Effector memory CD4-positive, alpha-beta T cell (primary cell): ENCODE measurements around the gene KSR2.

ENCODE experiments used
- DNase-seq, 3 donors: peaks; one replicate each; pipeline ENCODE4 v3.0.0-alpha.2; 2020
- H3K27ac ChIP-seq: 2 replicates; pipeline ENCODE4 v1.7.0; 2013; ENCODE audit warnings: mild to moderate bottlenecking, low read length, moderate library complexity; ENCODE audit not compliant: insufficient read depth, poor library complexity, severe bottlenecking
- H3K27me3 ChIP-seq: replicated peaks from 2 replicates; pipeline ENCODE4 v1.7.0; 2013; ENCODE audit warnings: mild to moderate bottlenecking, low read length; ENCODE audit not compliant: insufficient read depth, control insufficient read depth, poor library complexity, severe bottlenecking
- H3K36me3 ChIP-seq: 2 replicates; pipeline ENCODE4 v1.7.0; 2013; ENCODE audit warnings: mild to moderate bottlenecking, low read length, moderate library complexity; ENCODE audit not compliant: control insufficient read depth, insufficient read depth
- H3K4me1 ChIP-seq: 2 replicates; pipeline ENCODE4 v1.7.0; 2013; ENCODE audit warnings: low read length, mild to moderate bottlenecking; ENCODE audit not compliant: control insufficient read depth, insufficient read depth, poor library complexity, severe bottlenecking
- H3K4me3 ChIP-seq: 2 replicates; pipeline ENCODE4 v1.7.0; 2013; ENCODE audit warnings: low read length, low read depth, mild to moderate bottlenecking; ENCODE audit not compliant: insufficient read depth, poor library complexity, severe bottlenecking
- H3K9me3 ChIP-seq: 2 replicates; pipeline ENCODE4 v1.7.0; 2013; ENCODE audit warnings: mild to moderate bottlenecking, low read length, moderate library complexity; ENCODE audit not compliant: control insufficient read depth

Gene KSR2

DNA sequence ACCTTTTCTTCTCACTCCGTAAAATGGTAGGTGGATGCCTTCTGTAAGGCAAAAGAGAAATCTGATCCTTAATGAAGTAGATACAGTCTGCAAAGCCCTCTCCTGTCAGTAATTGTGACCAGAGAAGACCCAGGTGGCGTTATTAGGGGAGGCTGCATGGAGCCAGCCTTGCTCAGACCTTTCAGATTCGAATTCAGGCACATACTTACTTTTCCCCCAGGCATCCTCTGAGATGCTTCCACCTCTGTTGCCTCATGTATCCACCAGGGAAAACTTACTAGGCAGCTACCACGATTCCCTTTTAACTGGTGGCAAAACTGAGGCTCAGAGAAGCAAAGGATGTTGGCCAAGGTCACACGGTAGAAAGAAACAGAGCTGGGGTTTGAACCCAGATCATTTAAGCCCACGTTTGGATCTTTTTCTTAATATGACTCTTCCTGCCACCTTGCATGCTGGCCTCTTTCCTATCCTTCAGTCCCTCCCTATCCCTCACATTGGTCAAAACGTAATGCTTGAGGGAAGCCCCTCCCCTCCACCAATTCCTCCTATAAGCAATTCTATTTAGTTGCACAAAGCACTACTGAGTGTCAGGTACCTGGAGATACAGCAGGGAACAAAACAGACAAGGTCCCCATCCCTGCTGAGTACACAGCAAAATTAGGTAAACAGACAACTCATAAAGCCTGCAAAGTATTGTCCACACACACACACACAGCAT, 179.4 kb downstream of the KSR2 start:
- Histone ChIP-seq H3K36me3 (no peaks in the 10 kb centered on the region), H3K4me1 (no peaks in the 10 kb centered on the region), H3K27me3 (no peaks in the 10 kb centered on the region), H3K4me3 (no peak overlapping the region), H3K9me3 (no peaks in the 10 kb centered on the region), H3K27ac (no peak overlapping the region)
- no peak for DNase-seq

- no peaks in the 10 kb centered on the region for H3K9me3 ChIP-seq
- no peaks in the 10 kb centered on the region for H3K27me3 ChIP-seq
- no peak overlapping the region for H3K27ac ChIP-seq
- H3K4me3 ChIP-seq = no peak overlapping the region
- H3K4me1 ChIP-seq = no peaks in the 10 kb centered on the region
- no peak for DNase-seq
- H3K36me3 ChIP-seq = no peaks in the 10 kb centered on the region
Observed at GRCh38 chr12:117778656-117779055, 190.1 kb downstream of the KSR2 start.

DNA sequence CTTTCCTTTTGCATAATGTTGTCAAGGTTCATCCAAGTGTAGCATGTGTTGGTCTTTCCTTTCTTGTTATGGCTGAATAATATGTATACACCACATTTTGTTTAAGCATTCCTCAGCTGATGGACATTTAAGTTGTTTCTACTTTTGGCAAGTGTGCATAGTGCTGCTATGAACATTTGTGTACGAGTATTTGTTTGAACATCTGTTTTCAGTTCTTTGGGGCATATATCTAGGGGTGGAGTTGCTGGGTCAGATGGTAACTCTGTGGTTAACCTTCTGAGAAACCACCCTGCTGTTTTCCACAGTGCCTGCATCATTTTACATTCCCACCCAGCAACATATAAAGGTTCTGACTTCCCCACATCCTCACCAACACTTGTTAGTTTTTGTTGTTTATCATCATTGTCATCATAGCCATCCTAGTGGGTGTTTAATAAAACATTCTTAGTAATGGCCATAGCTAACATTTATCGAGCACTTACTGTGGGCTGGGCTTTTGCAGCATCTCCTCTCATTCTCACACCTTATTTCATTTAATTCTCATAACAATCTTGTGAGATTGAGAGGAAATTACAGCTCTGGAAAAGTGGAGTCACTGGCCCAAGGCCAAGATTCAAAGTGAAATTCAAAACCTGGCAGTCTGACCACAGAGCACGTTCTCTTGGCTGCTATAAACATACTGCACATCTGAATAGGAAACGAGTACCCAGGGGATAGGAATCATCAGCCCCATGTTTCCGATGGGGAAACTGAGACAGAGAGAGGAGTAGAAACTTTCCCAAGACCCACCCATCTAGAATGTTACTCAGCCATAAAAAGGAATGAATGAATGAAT, 193.6 kb downstream of the KSR2 start:
- DNase-seq = no peak
- H3K9me3 ChIP-seq = no peaks in the 10 kb centered on the region
- H3K27ac ChIP-seq = no peak overlapping the region
- no peaks in the 10 kb centered on the region for H3K4me1 ChIP-seq
- no peaks in the 10 kb centered on the region for H3K27me3 ChIP-seq
- H3K4me3 ChIP-seq = no peak overlapping the region
- no peaks in the 10 kb centered on the region for H3K36me3 ChIP-seq

GRCh38 chr12:117768860-117769259, 199.9 kb downstream of the KSR2 start:
- Histone ChIP-seq H3K27ac (no peak overlapping the region), H3K27me3 (no peaks in the 10 kb centered on the region)

DNA sequence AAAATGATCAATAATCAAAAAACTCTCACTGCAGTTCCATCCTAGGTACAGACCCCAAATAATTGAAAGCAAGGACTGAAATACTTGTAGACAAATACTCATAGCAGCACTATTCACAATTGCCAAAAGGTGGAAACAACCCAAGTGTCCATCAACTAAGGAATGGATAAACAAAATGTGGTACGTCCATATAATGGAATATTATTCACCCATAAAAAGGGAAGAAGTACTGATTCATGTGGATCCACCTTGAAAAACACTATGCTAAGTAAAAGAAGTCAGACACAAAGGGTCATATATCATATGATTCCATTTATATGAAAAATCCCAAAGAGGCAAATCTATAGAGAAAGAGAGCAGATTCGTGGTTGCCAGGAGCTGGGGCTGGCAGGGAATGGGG, 202.8 kb downstream of the KSR2 start:
- H3K9me3 ChIP-seq = no peaks in the 10 kb centered on the region
- H3K27ac ChIP-seq = no peak overlapping the region
- no peaks in the 10 kb centered on the region for H3K36me3 ChIP-seq
- no peak for DNase-seq
- H3K4me3 ChIP-seq = no peak overlapping the region
- H3K4me1 ChIP-seq = no peaks in the 10 kb centered on the region
- H3K27me3 ChIP-seq = no peaks in the 10 kb centered on the region

More at GRCh38 chr12:117768860-117769259, 199.9 kb downstream of the KSR2 start:
- H3K36me3 ChIP-seq = no peaks in the 10 kb centered on the region
- DNase-seq = no peak
- no peaks in the 10 kb centered on the region for H3K4me1 ChIP-seq
- no peaks in the 10 kb centered on the region for H3K9me3 ChIP-seq
- no peak overlapping the region for H3K4me3 ChIP-seq

GRCh38 chr12:117762143-117762542, 206.6 kb downstream of the KSR2 start:
- H3K36me3 ChIP-seq = no peaks in the 10 kb centered on the region
- H3K27me3 ChIP-seq = no peaks in the 10 kb centered on the region
- no peak overlapping the region for H3K4me3 ChIP-seq
- H3K9me3 ChIP-seq = no peaks in the 10 kb centered on the region
- DNase-seq = no peak
- no peaks in the 10 kb centered on the region for H3K4me1 ChIP-seq
- H3K27ac ChIP-seq = no peak overlapping the region

DNA sequence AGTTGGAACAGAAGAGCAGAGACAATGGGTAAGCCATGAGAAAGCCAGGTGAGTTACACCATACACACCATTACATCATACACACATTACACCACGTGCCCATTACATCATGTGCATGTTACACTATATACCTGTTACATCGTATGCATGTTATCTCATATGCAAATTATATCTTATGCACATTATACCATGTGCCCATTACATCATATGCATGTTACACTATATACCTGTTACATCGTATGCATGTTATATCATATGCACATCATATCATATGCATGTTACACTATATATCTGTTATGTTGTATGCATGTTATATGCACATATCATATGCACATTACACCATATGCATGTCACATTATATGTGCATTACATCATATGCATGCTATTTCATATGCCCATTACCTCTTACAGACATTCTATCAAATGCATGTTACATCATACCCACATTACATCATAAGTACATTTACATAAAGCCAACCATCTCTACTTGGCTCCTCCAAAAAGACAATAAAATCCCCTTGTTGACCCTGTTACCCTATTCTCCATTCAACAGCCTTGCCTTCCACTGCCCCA, 207.2 kb downstream of the KSR2 start:
- no peaks in the 10 kb centered on the region for H3K4me1 ChIP-seq
- H3K36me3 ChIP-seq = no peaks in the 10 kb centered on the region
- H3K27me3 ChIP-seq = no peaks in the 10 kb centered on the region
- H3K27ac ChIP-seq = no peak overlapping the region
- no peak for DNase-seq
- no peak overlapping the region for H3K4me3 ChIP-seq
- H3K9me3 ChIP-seq = no peaks in the 10 kb centered on the region

GRCh38 chr12:117760990-117761389, 207.8 kb downstream of the KSR2 start:
- Histone ChIP-seq H3K27me3 (no peaks in the 10 kb centered on the region), H3K36me3 (no peaks in the 10 kb centered on the region), H3K4me3 (no peak overlapping the region), H3K27ac (no peak overlapping the region), H3K9me3 (no peaks in the 10 kb centered on the region), H3K4me1 (no peaks in the 10 kb centered on the region)
- no peak for DNase-seq

GRCh38 chr12:117750657-117751056, 218.1 kb downstream of the KSR2 start:
- H3K9me3 ChIP-seq = no peaks in the 10 kb centered on the region
- H3K36me3 ChIP-seq = no peaks in the 10 kb centered on the region
- no peak overlapping the region for H3K4me3 ChIP-seq
- DNase-seq = no peak
- no peak overlapping the region for H3K27ac ChIP-seq
- H3K4me1 ChIP-seq = no peaks in the 10 kb centered on the region
- H3K27me3 ChIP-seq = no peaks in the 10 kb centered on the region

GRCh38 chr12:117749431-117749830, 219.4 kb downstream of the KSR2 start:
- Histone ChIP-seq H3K27me3 (no peaks in the 10 kb centered on the region), H3K36me3 (no peaks in the 10 kb centered on the region)

More at GRCh38 chr12:117749431-117749830, 219.4 kb downstream of the KSR2 start:
- no peak overlapping the region for H3K27ac ChIP-seq
- H3K4me3 ChIP-seq = no peak overlapping the region
- H3K9me3 ChIP-seq = no peaks in the 10 kb centered on the region
- DNase-seq = no peak
- no peaks in the 10 kb centered on the region for H3K4me1 ChIP-seq
